Suppressor macrophage treated with lipopolysaccharide for 1 hour (primary cell): ENCODE data around the gene HTRA3.

Source experiments
- DNase-seq, 3 donors: peaks; one replicate each; pipeline ENCODE4 v3.0.0-alpha.2; 2020 to 2022

The HTRA3 gene

GRCh38 chr4:8315435-8316250 is 46.1 kb downstream of the HTRA3 start:
- DNase-seq, result no peak

- no peak for DNase-seq
Measured at GRCh38 chr4:8316251-8316771, 46.8 kb downstream of the HTRA3 start.

GRCh38 chr4:8316911-8317351 is 47.4 kb downstream of the HTRA3 start:
- DNase-seq, result no peak

GRCh38 chr4:8317474-8317873 is 47.9 kb downstream of the HTRA3 start:
- no peak for DNase-seq

GRCh38 chr4:8318509-8318908 is 49.0 kb downstream of the HTRA3 start:
- DNase-seq, result no peak

- no peak for DNase-seq
Measured at GRCh38 chr4:8319061-8319460, 49.5 kb downstream of the HTRA3 start.

GRCh38 chr4:8319731-8320385 is 50.3 kb downstream of the HTRA3 start:
- DNase-seq, result peak; percentile 45 to 58 (median 56)

- no peak for DNase-seq
Measured at GRCh38 chr4:8320386-8320750, 50.8 kb downstream of the HTRA3 start.

- no peak for DNase-seq
Measured at GRCh38 chr4:8321220-8321619, 51.7 kb downstream of the HTRA3 start.

GRCh38 chr4:8321771-8322170 is 52.2 kb downstream of the HTRA3 start:
- no peak for DNase-seq

GRCh38 chr4:8322794-8323704 is 53.5 kb downstream of the HTRA3 start:
- DNase-seq, result no peak

GRCh38 chr4:8323947-8324555 is 54.5 kb downstream of the HTRA3 start:
- no peak for DNase-seq

- DNase-seq, result no peak
Measured at GRCh38 chr4:8324640-8325239, 55.2 kb downstream of the HTRA3 start.

GRCh38 chr4:8325291-8325973 is 55.9 kb downstream of the HTRA3 start:
- DNase-seq, result no peak

GRCh38 chr4:8326206-8326605 is 56.7 kb downstream of the HTRA3 start:
- DNase-seq, result no peak

GRCh38 chr4:8328456-8328855 is 58.9 kb downstream of the HTRA3 start:
- DNase-seq, result no peak

- DNase-seq, result no peak
Measured at GRCh38 chr4:8328866-8329559, 59.5 kb downstream of the HTRA3 start.

- no peak for DNase-seq
Measured at GRCh38 chr4:8329560-8329858, 60.0 kb downstream of the HTRA3 start.

- no peak for DNase-seq
Measured at GRCh38 chr4:8329859-8330761, 60.6 kb downstream of the HTRA3 start.
